ENCODE measurements around the gene MAEA.

DNA sequence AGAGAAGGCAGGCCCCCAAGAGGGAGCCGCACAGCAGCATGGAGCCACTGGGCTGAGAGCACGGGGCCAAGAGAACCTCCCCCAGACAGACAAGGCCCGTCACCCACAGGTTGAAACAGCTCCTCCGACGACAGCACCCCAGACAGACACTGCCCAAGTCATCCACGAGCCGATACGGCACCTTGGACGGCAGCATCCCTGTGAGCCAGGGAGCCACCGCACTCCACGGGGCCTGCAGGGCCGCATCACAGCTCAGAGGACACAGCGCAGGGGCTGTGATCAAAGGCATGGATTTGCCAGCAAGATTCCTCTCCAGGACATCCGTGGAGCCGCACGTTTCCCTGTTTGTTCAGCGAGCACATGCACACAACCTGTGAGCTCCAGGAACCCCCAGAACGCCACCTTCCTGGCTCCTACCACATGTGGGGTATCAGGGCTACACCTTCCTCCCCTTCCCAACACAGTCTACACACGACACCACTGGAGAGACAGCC, 44.7 kb upstream of the MAEA start:
- no peak for TF ChIP-seq BACH2 (CRISPR knock-in tag; IDR thresholded peaks at IDR 0.05; ENCODE audit: borderline replicate concordance)
- TF ChIP-seq ZFP30 (CRISPR knock-in tag; IDR thresholded peaks at IDR 0.05) = no peak
- TF ChIP-seq SNAI2 (CRISPR knock-in tag; IDR thresholded peaks at IDR 0.05) = no peak
- TF ChIP-seq, protein P1, sequence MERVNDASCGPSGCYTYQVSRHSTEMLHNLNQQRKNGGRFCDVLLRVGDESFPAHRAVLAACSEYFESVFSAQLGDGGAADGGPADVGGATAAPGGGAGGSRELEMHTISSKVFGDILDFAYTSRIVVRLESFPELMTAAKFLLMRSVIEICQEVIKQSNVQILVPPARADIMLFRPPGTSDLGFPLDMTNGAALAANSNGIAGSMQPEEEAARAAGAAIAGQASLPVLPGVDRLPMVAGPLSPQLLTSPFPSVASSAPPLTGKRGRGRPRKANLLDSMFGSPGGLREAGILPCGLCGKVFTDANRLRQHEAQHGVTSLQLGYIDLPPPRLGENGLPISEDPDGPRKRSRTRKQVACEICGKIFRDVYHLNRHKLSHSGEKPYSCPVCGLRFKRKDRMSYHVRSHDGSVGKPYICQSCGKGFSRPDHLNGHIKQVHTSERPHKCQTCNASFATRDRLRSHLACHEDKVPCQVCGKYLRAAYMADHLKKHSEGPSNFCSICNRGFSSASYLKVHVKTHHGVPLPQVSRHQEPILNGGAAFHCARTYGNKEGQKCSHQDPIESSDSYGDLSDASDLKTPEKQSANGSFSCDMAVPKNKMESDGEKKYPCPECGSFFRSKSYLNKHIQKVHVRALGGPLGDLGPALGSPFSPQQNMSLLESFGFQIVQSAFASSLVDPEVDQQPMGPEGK (CRISPR knock-in tag; IDR thresholded peaks at IDR 0.05; ENCODE audit: borderline replicate concordance) = no peak
- TF ChIP-seq TOX (CRISPR knock-in tag; IDR thresholded peaks at IDR 0.05; ENCODE audit: borderline replicate concordance) = no peak
- TF ChIP-seq, protein P2, sequence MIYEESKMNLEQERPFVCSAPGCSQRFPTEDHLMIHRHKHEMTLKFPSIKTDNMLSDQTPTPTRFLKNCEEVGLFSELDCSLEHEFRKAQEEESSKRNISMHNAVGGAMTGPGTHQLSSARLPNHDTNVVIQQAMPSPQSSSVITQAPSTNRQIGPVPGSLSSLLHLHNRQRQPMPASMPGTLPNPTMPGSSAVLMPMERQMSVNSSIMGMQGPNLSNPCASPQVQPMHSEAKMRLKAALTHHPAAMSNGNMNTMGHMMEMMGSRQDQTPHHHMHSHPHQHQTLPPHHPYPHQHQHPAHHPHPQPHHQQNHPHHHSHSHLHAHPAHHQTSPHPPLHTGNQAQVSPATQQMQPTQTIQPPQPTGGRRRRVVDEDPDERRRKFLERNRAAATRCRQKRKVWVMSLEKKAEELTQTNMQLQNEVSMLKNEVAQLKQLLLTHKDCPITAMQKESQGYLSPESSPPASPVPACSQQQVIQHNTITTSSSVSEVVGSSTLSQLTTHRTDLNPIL (CRISPR knock-in tag; IDR thresholded peaks at IDR 0.05; ENCODE audit: low read depth) = no peak
- TF ChIP-seq, protein P3, sequence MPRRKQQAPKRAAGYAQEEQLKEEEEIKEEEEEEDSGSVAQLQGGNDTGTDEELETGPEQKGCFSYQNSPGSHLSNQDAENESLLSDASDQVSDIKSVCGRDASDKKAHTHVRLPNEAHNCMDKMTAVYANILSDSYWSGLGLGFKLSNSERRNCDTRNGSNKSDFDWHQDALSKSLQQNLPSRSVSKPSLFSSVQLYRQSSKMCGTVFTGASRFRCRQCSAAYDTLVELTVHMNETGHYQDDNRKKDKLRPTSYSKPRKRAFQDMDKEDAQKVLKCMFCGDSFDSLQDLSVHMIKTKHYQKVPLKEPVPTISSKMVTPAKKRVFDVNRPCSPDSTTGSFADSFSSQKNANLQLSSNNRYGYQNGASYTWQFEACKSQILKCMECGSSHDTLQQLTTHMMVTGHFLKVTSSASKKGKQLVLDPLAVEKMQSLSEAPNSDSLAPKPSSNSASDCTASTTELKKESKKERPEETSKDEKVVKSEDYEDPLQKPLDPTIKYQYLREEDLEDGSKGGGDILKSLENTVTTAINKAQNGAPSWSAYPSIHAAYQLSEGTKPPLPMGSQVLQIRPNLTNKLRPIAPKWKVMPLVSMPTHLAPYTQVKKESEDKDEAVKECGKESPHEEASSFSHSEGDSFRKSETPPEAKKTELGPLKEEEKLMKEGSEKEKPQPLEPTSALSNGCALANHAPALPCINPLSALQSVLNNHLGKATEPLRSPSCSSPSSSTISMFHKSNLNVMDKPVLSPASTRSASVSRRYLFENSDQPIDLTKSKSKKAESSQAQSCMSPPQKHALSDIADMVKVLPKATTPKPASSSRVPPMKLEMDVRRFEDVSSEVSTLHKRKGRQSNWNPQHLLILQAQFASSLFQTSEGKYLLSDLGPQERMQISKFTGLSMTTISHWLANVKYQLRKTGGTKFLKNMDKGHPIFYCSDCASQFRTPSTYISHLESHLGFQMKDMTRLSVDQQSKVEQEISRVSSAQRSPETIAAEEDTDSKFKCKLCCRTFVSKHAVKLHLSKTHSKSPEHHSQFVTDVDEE (CRISPR knock-in tag; IDR thresholded peaks at IDR 0.05) = no peak
- TF ChIP-seq ZNF8 (CRISPR knock-in tag; IDR thresholded peaks at IDR 0.05) = no peak
- no peak for TF ChIP-seq ZNF565 (CRISPR knock-in tag; conservative IDR thresholded peaks at IDR 0.05; ENCODE audit: low read depth)
- no peak for TF ChIP-seq ZFP3 (CRISPR knock-in tag; IDR thresholded peaks at IDR 0.05)

All from SK-N-SH treated with all-trans-retinoic acid at 6 μM for 48 hours (cell line).